Thymus (tissue), 11 donors: Measurements from ENCODE around the gene MRPL58. TPM values are rescaled to one million over a fixed set of nuclear protein-coding genes. Genes with fewer than 3 reads are reported as not detected.
"Not testable (repeated sequence)": the region's sequence is repeated elsewhere in the genome, so short reads cannot be mapped to it uniquely, and the experiment has no call there.

Experiments used
- DNase-seq, 9 donors: peaks; one replicate each; pipeline ENCODE4 v3.0.0-alpha.2; 2013; ENCODE audit warnings: low spot score in 9 of 9, low read depth in 6 of 9, missing footprints in 1 of 9
- H3K27ac ChIP-seq, 2 donors: one replicate each; pipeline ENCODE4 v1.5.1; 2013; ENCODE audit warnings: control low read depth in 1 of 2, low read depth in 1 of 2, low read length in 1 of 2, mild to moderate bottlenecking in 1 of 2, moderate library complexity in 1 of 2
- H3K27me3 ChIP-seq, 2 donors: one replicate each; pipeline ENCODE4 v1.5.1; 2013; ENCODE audit warnings: low read length in 1 of 2; ENCODE audit not compliant: control insufficient read depth in 2 of 2, insufficient read depth in 1 of 2
- H3K36me3 ChIP-seq, 2 donors: one replicate each; pipeline ENCODE4 v1.5.1; 2013; ENCODE audit warnings: low read length in 1 of 2, mild to moderate bottlenecking in 1 of 2, moderate library complexity in 1 of 2; ENCODE audit not compliant: control insufficient read depth in 2 of 2, insufficient read depth in 2 of 2
- H3K4me1 ChIP-seq, 2 donors: one replicate each; pipeline ENCODE4 v1.5.1; 2013; ENCODE audit warnings: low read length in 2 of 2; ENCODE audit not compliant: control insufficient read depth in 2 of 2, insufficient read depth in 2 of 2
- H3K4me3 ChIP-seq, 2 donors: one replicate each; pipeline ENCODE4 v1.5.1; 2013; ENCODE audit warnings: low read length in 2 of 2, control low read depth in 1 of 2, mild to moderate bottlenecking in 1 of 2
- H3K9me3 ChIP-seq, 2 donors: one replicate each; pipeline ENCODE4 v1.5.1; 2013; ENCODE audit warnings: low read length in 1 of 2, mild to moderate bottlenecking in 1 of 2; ENCODE audit not compliant: control insufficient read depth in 2 of 2, insufficient read depth in 1 of 2
- WGBS: extraction: QIAGEN DNeasy Blood & Tissue Kit; methylation state at CpG from one replicate; pipeline ENCODE4 v1.1.7; 2013; 5-methylcytosine and 5-hydroxymethylcytosine counted together
- polyA plus RNA-seq: library from polyadenylated mRNA; stranded (reverse); fragments of 200-250 nt; gene quantifications from one replicate; pipeline ENCODE4 v1.2.3, GENCODE V29; 2013
- total RNA-seq: library from RNA; stranded (reverse); fragments of 120-200 nt; gene quantifications from one replicate; pipeline ENCODE4 v1.2.4, GENCODE V29; 2013
- donor health status: healthy.

Gene MRPL58
- total and polyA plus RNA-seq, 2 donors = 35.7 to 40.9 TPM

- DNase-seq = peak in 4 of 9 donors; percentile 39 to 79 (median 54)
- no peak overlapping the region for H3K27ac ChIP-seq
- peaks cover 3 to 4% of the 10 kb centered on the region in 2 donors for H3K36me3 ChIP-seq
- H3K9me3 ChIP-seq = peaks cover 2 to 11% of the 10 kb centered on the region in 2 donors
- WGBS = 1% methylated on average over 36 of the region's 36 CpGs
- peak overlapping the region; percentile 52 to 61 for H3K4me3 ChIP-seq
- H3K4me1 ChIP-seq = peaks cover 18 to 34% of the 10 kb centered on the region in 2 donors
- H3K27me3 ChIP-seq = peaks cover 15 to 48% of the 10 kb centered on the region in 2 donors
Observed at GRCh38 chr17:75033346-75034235, 21.1 kb downstream of the MRPL58 start.

- Histone ChIP-seq H3K27me3 (peaks cover 15 to 48% of the 10 kb centered on the region in 2 donors), H3K36me3 (peaks cover 11 to 12% of the 10 kb centered on the region in 2 donors), H3K4me1 (peaks cover 18 to 34% of the 10 kb centered on the region in 2 donors), H3K9me3 (peaks cover 2 to 11% of the 10 kb centered on the region in 2 donors), H3K4me3 (peak overlapping the region; percentile 52 to 61), H3K27ac (peak overlapping the region; percentile 65 to 78)
- peak in 4 of 9 donors; percentile 23 to 75 (median 51) for DNase-seq
- WGBS = under 1% methylated on average over 43 of the region's 43 CpGs
Observed at GRCh38 chr17:75034236-75034908, 21.9 kb downstream of the MRPL58 start.

DNA sequence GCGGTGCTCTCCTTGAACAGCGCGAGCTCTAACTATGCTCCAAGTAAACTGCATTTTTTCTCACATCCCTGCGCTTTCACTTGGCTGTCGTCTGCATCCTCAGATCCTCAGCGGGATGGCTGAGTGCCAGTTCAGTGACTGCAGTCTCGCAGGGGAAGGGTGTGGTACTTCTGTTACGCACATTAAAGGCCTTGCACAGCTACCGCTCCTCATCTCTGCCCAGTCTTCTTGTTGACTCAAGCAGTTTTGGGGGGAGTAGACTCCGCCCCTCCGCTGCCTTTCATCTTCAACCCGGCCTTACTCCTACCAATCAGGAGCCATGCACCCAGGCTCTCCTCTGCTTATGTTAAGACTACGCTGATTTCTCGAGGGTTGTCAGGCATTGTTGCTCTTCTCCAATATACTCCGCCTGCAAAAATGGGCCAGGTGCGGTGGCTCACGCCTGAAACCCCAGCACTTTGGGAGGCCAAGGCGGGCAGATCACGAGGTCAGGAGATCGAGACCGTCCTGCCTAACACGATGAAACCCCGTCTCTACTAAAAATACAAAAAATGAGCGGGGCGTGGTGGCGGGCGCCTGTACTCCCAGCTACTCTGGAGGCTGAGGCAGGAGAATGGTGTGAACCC is 24.3 kb downstream of the MRPL58 start:
- H3K27ac ChIP-seq = peak overlapping the region in 1 of 2 donors; percentile 36
- H3K9me3 ChIP-seq = no peaks in the 10 kb centered on the region
- peaks cover 26 to 35% of the 10 kb centered on the region in 2 donors for H3K36me3 ChIP-seq
- WGBS = 89% methylated on average over 27 of the region's 27 CpGs
- peak in 1 of 9 donors; percentile 21 for DNase-seq
- peaks cover 15 to 39% of the 10 kb centered on the region in 2 donors for H3K27me3 ChIP-seq
- H3K4me3 ChIP-seq = no peak overlapping the region
- peaks cover 18 to 34% of the 10 kb centered on the region in 2 donors for H3K4me1 ChIP-seq

DNA sequence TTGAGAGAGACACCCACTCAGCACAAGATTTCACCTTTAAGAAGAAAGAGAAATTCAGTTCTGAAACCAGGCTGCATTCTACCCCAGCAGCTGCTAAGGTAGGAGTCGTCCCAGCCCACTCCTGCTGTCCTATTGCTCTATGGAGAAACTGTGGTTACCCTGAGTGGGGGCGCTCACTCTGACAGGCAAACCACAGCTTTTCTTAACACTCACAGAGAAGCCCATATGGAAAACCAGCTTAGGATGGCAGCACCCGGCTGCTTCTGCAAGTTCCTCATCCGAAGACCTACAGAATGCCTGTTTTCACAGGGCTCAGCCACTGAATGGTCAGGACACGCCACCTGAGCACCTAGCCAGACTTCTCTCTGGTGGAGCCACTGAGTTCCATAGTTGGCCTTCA is 26.8 kb downstream of the MRPL58 start:
- Histone ChIP-seq H3K36me3 (peaks cover 32 to 42% of the 10 kb centered on the region in 2 donors), H3K4me1 (peaks cover 11 to 13% of the 10 kb centered on the region in 2 donors), H3K9me3 (no peaks in the 10 kb centered on the region), H3K27ac (no peak overlapping the region), H3K27me3 (peaks cover 0 to 14% of the 10 kb centered on the region in 2 donors), H3K4me3 (no peak overlapping the region)
- WGBS = 85% methylated on average over 5 of the region's 5 CpGs
- no peak for DNase-seq

GRCh38 chr17:75041656-75042280 is 29.3 kb downstream of the MRPL58 start:
- no peaks in the 10 kb centered on the region for H3K27me3 ChIP-seq
- H3K9me3 ChIP-seq = no peaks in the 10 kb centered on the region
- no peak overlapping the region for H3K4me3 ChIP-seq
- WGBS = 92% methylated on average over 12 of the region's 12 CpGs
- no peak for DNase-seq
- H3K36me3 ChIP-seq = peaks cover 32 to 42% of the 10 kb centered on the region in 2 donors
- no peak overlapping the region for H3K27ac ChIP-seq
- H3K4me1 ChIP-seq = peaks cover 6 to 7% of the 10 kb centered on the region in 2 donors

DNA sequence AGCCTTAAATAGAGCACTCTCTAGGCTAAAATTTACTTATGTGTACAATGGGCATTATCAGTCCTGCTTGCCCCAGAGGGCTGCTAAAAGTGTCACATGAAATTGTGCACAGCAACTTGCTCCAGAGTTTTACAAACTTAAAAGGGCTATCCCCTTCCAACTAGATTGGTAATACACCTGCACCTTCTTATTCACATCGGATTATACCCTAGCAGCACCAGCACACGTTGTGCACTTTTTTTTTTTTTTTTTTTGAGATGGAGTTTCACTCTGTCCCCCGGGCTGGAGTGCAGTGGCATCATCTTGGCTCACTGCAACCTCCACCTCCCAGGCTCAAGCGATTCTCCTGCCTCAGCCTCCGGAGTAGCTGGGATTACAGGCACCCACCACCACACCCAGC is 31.3 kb downstream of the MRPL58 start:
- not testable (repeated sequence) for H3K27ac ChIP-seq, H3K9me3 ChIP-seq, H3K4me3 ChIP-seq, H3K27me3 ChIP-seq, DNase-seq
- Histone ChIP-seq H3K36me3 (peaks cover 26 to 37% of the 10 kb centered on the region in 2 donors), H3K4me1 (peaks cover 10 to 17% of the 10 kb centered on the region in 2 donors)
- 93% methylated on average over 5 of the region's 5 CpGs for WGBS

- H3K27ac ChIP-seq = no peak overlapping the region
- no peak for DNase-seq
- H3K9me3 ChIP-seq = no peaks in the 10 kb centered on the region
- WGBS = 93% methylated on average over 7 of the region's 7 CpGs
- no peaks in the 10 kb centered on the region for H3K27me3 ChIP-seq
- H3K36me3 ChIP-seq = peaks cover 17 to 28% of the 10 kb centered on the region in 2 donors
- H3K4me1 ChIP-seq = peaks cover 10 to 17% of the 10 kb centered on the region in 2 donors
- no peak overlapping the region for H3K4me3 ChIP-seq
Observed at GRCh38 chr17:75044716-75045115, 32.2 kb downstream of the MRPL58 start.

- H3K9me3 ChIP-seq, DNase-seq, H3K27me3 ChIP-seq: not testable (repeated sequence)
- Histone ChIP-seq H3K27ac (peak overlapping the region in 1 of 2 donors; percentile 91), H3K4me1 (peaks cover 10 to 17% of the 10 kb centered on the region in 2 donors), H3K36me3 (peaks cover 11 to 15% of the 10 kb centered on the region in 2 donors), H3K4me3 (peak overlapping the region; percentile 97 to 100)
- WGBS = 33% methylated on average over 25 of the region's 25 CpGs
Observed at GRCh38 chr17:75045946-75046406, 33.5 kb downstream of the MRPL58 start.
